Measurements from ENCODE around the gene SLC12A1.
"Not testable (repeated sequence)": the region's sequence is repeated elsewhere in the genome, so short reads cannot be mapped to it uniquely, and the experiment has no call there.

SLC12A1 gene

GRCh38 chr15:48315041-48315440 lies 108.9 kb downstream of the SLC12A1 start:
- DNase-seq: no peak

- no peak for DNase-seq
Measured at GRCh38 chr15:48317221-48317620, 111.1 kb downstream of the SLC12A1 start.

GRCh38 chr15:48318131-48318530 lies 112.0 kb downstream of the SLC12A1 start:
- no peak for DNase-seq

GRCh38 chr15:48323294-48323693 lies 117.2 kb downstream of the SLC12A1 start:
- DNase-seq: no peak

- DNase-seq: peak; percentile 19
Measured at GRCh38 chr15:48324949-48325348, 118.8 kb downstream of the SLC12A1 start.

- no peak for DNase-seq
Measured at GRCh38 chr15:48325400-48325799, 119.3 kb downstream of the SLC12A1 start.

GRCh38 chr15:48326180-48326579 lies 120.1 kb downstream of the SLC12A1 start:
- DNase-seq: not testable (repeated sequence)

GRCh38 chr15:48330105-48330785 lies 124.1 kb downstream of the SLC12A1 start:
- no peak for DNase-seq

GRCh38 chr15:48330855-48331795 lies 125.0 kb downstream of the SLC12A1 start, which contains the start of gene DUT:
TSS of gene DUT (plus strand) at chr15:48331429. CDS start at chr15:48331516, 87 bp downstream.
- peak; percentile 37 for DNase-seq

- peak; percentile 33 for DNase-seq
Measured at GRCh38 chr15:48331796-48332641, 125.9 kb downstream of the SLC12A1 start.

GRCh38 chr15:48332642-48333034 lies 126.5 kb downstream of the SLC12A1 start:
- DNase-seq: no peak

- no peak for DNase-seq
Measured at GRCh38 chr15:48333540-48333939, 127.4 kb downstream of the SLC12A1 start.

GRCh38 chr15:48334260-48334659 lies 128.2 kb downstream of the SLC12A1 start:
- DNase-seq: no peak

- DNase-seq: no peak
Measured at GRCh38 chr15:48336940-48337339, 130.8 kb downstream of the SLC12A1 start.

GRCh38 chr15:48337607-48338006 lies 131.5 kb downstream of the SLC12A1 start:
- no peak for DNase-seq

- no peak for DNase-seq
Measured at GRCh38 chr15:48340111-48340510, 134.0 kb downstream of the SLC12A1 start.

GRCh38 chr15:48343865-48344264 lies 137.8 kb downstream of the SLC12A1 start:
- DNase-seq: no peak

GRCh38 chr15:48345516-48345915 lies 139.4 kb downstream of the SLC12A1 start:
- no peak for DNase-seq

GRCh38 chr15:48352474-48353072 lies 146.5 kb downstream of the SLC12A1 start:
- DNase-seq: peak; percentile 27

All from NCI-H1105 (cell line).